ENCODE data around the gene HMG20B.

HMG20B gene

DNA sequence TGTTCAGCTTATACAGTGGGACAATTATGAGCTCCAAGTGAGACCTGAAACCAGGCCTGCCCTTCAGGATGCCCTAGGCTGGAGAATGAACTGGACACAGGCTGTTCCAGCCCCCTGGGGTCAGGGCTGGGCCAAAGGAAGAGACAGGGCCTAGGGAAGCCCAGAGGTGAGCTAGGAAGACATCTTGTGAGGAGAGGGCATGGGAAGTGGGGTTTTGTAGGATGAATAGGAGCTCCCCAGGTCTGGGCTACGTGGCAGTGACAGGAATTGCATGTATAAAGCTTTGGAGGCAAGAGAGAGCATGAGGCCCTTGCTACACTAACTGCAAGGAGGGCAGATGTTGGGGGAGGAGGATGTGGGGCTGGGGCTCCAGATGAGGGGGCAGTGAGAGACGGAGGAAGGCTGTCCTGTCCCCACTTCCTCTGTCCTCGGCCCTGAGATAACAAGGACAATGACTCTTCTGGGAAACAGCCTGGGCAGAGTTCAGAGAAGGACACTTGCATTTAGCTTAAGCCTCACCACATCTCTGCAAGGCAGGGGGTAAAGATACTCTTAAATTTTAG lies 35.4 kb downstream of the HMG20B start:
- no peak for DNase-seq

DNA sequence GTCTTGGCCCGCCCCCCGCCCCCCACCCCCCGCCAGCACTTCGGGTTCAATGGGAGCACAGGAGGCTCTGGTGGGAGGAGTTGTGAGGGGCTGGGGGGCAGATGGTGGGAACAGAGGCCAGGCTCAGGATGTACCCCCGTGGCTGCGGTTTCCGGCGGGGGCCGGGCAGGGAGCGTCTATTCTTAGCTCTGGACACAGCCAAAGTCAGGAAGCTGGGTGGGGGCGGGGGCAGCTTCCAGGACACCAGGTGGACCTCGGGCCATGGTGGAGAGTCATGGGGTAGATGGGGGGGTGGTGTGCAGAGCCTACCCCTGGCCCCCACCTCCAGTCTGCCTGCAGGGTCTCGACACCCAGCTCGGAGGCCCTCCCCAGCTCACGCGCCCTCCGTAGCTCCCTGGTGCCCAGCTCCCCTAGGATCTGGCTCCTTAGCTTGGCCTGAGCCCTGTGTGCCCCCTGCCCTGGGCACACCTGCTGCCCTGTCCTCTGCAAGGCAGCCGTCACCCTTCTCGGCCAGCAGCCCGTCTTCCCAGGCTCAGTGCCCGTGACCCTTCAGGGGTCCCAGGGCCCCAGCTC lies 36.1 kb downstream of the HMG20B start:
- DNase-seq: no peak

DNA sequence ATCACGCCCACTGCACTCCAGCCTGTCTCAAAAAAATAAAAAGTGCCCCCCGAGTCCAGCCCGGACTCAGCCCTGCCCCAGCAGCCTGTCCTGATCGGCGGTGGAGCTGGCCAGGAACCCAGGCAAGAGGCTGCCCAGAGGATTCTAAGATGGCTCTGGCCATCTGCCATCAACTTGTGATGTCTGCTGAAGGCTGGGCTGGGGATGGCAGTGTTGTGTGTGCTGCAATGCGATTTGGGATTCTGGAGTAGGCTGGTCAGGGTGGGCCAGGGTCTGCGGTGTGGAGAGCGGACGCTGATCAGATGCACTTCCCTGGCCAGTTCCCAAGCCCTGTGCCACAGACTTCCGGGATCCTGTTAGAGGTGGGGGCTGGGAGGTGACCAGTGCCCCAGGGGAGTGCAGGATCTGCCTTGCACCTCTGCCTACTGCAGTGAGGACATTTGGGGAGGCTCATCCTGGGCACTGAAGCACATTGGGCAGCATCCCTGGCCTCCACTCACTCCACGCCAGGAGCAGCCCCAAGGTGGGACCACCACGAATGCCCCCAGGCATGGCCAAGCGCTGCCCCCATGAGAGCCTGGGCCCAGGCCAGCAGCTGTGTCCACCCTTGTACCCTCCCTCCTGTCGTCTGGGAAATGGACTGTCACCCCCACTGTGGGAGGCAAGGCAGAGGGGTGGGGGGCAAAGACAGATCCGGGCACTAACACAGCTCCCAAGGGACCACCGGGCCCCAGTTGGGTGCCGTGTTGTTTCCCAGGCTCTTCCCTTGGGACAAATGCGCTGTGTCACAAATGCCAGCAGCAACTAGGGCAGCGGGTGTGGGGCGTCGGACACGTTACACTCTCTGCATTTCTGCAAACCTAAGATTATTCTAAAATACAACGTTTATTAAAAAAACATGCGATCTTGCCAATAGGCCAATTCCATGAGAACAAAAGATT lies 37.3 kb downstream of the HMG20B start:
- no peak for DNase-seq

DNA sequence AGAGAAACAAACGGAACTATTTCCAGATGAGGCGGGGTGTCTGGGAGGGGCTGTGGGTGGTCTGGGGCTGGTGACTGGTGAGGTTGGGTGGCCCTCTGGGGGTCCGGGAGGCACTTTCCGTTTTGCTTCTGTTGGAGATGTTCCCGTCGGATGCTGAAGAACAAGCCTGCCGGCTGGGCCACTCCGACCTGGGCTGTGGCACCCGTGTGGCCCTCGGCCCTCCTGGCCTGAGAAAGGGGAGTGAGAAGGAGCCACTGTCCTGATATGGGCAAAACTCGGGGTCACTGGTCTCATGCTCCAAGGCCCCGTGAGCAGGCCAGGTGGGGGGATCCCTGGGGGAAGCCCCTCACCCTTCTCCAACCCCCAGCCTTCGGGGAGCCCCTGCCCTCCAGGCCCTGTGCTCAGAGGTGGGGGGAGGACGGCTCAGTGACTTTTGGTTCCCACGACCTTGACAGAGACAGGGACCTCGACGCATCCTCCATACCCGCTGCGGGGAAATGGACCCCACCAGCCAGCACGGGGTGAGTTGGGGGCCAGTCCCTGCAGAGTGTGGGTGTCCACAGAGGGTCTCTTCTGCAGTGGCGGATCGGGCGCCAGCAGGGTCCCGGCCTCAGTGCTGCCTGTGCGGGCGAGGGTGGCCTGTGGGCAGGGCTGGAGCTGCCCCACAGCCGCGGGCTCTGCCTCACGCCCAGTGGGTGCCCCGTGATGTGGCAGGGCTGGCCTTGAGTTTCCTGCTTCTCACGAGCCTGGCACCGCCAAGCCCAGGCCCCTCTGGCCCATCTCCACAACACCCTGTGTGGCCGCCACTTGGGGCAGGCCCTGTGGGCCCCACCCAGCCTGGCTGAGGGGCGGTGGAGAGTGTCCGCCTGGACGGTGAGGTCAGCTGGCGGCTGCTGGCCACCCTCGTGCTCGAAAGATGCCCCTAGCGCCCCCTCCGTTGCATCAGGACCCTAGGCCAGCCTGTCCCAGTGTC lies 38.3 kb downstream of the HMG20B start:
- DNase-seq: no peak

DNA sequence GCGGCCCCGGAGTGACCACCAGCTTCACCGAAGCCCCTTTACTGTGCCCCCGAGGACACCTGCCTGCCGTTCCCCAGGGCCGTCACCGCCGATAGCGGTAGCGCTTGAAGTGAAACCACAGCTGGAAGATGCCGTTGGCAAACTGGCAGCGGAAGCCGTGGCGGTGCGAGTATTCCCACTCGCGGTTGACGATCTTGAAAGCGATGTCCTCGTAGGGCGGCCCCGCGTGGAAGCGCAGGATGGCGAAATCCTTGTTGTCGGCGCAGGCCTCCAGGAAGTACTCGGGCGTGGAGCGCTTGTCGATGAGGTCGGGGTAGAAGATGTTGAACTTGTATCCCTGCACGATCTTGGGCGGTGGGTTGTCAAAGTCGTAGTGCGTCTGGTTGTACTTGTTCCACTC lies 39.1 kb downstream of the HMG20B start:
- DNase-seq: no peak

DNA sequence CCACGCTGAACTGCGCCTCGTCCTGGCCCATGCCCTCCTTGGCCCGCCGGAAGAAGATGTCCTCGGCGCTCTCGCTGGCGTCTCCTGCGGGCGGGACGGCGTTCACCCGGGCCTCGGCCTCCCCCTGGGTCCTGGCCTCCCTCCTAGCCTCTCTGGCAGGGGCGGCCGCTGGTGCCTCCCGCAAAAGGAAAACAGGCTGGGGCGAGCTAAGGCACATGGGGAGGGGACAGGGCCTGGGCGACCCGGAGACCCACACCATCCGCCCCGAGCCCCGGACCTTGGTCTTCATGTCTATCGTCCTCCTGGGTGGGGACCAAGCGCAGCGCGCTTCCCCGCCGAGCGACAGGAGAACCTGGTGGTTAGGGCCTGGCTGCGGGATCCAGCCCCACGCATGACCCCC lies 39.6 kb downstream of the HMG20B start:
- no peak for DNase-seq

DNA sequence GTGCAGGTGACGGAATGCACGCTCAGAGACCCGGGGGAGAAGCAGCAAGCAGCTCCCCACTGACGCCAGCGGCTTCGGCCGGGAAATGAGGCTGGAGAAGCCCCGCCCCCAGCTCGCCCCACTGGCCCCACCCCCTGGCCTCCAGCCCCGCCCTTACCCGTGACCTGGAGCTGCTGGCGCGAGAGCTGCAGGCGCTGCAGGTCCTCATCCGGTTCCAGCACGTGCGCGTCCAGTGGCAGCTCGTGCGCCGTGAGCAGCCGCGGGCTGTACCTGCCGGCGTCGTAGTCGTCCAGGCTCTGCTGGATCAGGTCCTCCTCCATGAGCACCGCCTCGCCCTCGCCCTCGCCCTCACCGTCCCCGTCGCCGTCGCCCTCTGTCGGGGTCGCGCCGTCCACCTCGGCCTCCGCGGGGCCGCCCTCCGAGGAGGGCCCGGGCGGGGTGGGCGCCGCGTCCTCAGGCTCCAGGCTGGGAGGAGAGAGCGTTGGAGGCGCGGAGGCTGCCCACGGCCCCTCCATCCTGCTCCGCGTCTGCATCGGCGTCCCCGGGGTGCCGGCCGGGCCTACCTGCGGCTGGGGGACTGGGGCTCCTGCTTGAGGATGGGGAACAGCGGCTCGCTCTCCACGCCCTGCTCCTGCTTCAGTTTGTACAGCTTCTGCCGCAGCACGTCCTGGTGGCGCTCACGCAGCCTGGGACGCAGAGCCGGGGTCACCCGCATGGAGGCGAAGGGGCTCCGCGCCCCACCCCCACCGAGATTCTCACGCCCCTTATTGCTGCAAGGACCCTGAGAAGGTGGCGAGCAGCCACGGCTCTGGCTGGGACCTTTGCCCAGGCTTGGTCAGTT lies 40.4 kb downstream of the HMG20B start:
- DNase-seq: no peak

DNA sequence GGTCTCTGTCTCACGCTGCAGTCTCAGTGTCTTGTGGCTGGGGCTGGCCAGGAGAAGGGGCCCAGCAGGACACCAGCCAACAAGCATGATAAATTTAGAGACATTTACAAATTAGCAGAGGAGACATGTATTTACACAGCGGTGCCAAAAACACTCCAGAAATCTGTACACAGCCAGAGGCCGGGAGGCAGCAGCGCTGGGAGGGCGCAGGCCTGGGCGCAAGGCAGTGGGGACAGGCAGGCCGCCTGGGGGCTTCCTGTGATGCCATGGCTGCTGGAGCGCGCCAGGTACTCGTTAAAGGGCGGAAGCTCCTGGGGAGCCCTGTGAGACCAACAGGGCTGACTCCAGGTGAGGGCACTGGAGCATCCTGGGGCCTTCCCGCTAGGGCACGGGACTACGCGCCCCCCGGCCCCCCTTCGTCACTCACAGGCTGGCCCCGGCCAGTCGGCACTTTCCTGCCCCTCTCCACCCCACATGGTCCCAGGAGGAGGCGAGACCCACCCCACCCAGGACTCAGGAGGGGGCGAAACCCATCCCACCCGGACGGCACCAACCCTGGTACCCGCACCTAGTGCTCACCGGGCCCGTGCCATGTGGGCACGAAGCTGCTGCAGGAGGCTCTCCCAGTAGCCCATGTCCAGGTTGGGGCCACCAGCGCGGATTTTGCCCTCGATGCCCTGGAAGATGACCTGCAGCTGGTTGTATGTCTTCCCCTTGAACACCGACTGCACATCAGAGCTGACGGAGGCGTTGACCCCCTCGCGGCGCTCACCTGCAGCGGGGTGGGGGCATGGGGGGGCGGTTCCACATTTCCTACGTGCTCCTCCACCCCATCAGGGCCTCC lies 41.3 kb downstream of the HMG20B start:
- no peak for DNase-seq

DNA sequence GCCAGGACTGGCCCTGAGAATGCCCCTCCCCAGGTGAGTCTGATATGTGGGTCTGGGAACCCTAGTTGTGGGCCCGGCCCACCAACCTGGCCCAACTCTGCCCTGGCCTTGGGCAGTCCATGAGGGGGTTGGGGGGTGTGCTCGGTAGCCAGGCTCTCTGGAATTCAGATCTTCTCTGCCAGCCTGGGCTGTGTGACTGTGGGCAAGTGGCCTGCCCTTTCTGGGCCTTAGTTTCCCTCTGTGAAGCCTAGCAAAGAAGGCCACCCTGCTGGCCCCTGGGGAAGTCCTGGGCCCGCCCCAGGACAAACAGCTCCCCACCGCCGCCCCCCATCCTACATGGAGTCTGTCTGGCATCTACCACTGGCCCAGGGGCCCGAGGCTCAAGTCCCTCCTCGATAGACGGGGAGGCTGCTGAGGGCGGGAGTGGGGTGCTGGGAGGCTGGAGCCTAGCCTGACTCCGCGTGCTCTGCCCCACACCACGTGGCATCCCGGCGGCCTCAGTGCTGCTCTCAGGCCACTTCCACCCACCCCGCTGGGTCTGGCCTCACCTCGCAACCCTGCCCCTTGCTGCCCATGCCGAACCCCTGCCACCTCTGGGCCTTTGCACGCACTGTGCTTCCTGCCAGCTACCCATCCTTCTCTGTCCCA lies 42.2 kb downstream of the HMG20B start:
- no peak for DNase-seq

DNA sequence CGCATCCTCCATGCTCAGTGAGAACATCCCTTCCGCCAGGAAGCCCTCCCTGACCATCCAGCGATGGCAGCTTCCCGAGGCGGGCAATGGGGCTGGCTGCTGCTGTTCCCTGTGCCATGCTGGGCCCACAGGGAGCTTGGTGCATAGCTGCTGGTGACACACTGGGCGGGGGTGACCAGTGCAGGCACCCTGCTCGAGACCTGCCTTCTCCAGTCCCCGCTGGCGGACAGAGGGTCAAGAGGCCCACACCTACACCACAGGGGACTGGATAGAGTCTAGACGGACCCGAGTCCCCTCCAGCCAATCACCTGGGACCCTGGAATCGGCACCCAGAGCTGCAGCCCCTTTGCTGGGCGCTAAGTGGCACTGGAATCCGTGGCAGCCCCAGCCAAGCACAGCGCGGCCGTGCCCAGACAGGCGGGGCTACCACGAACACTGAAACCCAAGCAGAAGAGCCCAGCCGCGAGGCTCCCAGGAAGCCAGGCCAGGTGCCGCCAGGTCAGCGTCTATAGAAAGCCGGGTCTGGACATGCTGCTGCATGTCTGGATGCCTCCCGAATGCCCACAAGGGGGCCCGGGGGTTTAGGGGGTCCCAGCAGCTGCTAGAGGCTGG lies 42.9 kb downstream of the HMG20B start:
- no peak for DNase-seq

DNA sequence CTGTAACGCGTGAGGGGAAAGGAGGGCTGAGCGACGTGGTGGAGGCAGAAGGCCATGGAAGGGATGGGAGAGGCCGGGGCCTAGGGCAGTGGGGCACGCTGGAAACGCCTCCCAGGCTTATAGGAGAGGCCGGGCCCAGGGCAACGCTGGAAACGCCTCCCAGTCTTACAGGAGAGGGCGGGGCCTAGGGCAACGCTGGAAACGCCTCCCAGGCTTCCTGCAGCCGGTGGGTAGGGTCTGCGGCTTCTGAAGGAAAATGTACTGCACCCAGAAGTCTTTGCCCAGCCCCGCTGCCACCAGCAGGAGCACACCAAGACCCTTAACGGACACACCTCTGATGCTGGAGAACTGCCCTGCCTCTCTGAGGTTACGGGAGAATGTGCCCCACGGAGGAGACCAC lies 44.7 kb downstream of the HMG20B start:
- no peak for DNase-seq

DNA sequence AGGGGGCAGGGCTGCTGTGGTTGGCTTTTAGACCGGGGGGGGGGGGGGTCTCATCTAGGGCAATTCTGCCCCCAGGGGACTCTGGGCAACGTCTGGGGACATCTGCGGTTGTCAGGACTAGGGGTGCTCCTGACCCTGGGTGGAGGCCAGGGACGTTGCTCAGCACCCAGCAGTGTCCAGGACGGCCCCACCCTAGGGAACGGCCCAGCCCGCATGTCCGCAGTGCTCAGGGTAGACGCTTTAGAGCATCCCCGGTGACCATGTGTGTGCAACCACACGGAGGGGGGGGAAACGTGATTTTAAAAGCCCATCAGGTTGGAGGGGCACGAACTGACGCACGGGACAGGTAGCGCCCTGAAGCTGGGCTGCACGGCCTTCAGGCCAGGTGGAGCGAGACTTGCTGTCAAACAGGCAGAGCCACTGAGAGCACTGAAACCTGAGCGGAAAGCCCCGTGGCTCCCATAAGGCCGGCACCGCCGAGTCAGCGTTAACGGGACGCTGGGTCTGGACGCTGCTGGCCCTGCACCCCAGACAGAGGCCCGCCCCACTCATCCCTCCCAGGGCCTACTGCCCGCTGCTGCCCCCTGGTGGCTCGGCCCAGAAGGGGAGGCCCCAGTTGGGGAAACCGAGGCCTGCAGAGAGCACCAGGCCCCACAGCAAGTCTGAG lies 45.5 kb downstream of the HMG20B start:
- DNase-seq: no peak

DNA sequence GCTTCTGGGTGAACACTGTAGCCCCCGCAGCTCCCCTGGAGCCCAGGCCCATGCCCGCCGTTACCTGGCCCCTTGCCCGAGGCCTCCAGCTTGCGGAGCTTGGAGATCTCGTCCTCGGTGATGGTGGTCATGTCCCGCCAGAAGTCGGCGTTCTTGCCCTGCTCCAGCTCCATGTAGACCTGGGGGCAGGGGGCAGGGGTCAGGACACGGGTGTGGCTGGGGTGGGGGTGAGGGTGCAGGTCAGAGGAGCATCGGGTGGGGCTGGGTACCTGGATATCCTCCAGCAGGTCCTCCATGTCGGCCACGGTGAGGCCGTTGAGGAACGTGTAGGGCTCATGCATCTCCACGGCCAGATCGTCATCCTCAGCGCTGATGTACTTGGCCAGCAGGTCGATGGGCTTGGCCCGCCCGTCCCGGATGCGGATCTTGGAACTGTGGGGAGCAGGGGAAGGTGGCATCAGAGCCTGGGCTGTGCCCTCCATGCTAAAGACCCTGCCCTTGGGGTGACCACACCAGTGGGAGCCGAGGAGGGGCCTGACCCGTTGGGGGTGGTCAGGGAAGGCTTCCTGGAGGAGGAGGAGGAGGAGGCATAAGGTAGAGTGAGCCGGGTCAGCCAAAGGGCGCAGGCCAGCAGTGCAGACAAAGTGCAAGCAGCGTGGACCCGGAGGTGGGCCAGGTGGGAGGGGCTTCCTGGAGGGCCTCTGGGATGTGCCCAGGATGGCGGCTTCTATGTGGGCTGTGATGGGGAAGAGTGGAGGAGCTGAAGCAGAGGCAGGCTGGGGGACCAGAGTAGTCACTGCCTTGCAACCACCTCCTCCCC lies 46.3 kb downstream of the HMG20B start:
- no peak for DNase-seq

DNA sequence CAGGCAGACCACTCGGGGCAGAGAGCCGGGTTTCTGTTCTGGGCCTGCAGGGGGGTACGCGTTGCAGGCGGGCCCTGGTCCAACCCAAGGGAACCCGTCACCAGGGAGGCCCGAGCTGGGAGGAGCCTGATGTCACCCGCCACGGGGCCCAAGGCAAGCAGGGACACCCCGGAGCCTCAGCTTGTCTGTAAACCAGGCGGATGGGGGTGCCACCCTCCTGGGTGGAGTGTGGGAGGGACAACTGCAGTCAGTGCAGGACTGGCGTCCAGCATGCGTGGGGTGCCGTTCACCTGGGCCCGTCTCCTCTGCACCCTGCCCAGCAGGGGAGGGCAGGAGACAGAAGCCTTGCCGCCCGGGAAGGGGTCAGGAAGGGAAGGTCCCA lies 46.9 kb downstream of the HMG20B start:
- no peak for DNase-seq

DNA sequence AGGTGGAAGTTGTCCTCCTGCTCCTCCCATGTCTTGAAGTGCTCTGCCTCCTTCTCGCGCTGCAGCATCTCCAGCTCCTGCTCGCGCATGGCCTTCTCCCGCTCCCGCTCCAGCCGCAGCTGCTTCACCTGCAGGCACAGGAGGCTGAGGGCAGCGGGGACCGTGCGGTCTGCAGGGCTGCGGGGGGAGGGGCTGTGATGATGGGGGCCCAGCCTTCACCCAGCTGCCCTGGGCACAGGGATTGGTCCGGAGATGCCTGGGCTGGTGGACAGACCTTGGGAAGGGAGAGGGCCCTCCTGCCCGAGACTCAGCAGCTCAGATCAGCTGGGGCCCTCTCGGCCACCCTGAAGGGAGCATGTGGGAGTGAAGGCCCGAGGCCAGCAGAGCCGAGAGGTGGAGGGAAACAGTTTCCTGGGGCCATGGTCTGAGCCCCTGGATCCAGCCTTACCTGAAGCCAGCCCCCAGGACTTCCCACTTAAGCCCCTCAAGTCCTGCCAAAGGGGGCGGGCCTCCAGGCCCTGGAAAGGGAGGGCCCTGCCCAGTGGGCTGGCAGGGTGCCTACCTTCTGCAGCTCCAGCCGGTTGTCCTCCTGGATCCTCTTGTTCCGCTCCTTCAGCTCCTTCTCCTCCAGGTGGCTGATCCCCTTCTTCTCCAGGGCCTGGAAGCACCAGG lies 47.5 kb downstream of the HMG20B start:
- no peak for DNase-seq

DNA sequence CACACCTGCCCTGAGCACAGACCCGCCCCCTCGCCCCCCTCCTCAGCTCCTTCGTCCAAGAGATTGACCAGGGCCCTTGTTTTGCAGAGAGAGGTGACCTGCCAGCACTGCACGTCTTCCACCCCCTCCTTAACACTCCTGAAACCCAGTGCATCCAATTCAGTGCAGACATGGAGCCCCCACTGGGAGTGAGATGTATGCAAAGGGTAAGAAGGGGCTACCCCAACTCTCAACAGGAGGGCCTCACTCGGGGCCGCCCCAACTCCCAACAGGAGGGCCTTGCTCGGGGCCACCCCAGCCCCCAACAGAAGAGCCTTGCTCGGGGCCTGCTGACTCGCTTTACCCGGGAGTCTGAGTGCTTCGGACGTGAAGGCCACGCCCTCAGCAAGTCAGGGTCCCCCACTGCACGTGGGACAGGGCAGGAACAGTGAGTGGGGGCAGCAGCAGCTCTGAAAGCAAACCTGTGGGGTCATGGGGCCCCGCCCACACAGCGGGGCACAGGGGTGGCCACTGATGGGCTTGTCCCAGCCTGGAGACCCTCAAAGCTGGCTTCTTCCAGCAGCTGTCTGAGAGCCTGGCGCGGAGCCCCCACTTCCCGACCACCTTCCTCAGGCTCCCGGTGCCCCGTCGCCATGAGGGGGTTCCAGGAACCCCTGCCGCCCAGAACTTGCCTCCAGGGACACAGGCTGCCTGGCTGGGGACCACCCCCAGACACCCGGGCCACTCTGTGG lies 48.2 kb downstream of the HMG20B start:
- DNase-seq: no peak

DNA sequence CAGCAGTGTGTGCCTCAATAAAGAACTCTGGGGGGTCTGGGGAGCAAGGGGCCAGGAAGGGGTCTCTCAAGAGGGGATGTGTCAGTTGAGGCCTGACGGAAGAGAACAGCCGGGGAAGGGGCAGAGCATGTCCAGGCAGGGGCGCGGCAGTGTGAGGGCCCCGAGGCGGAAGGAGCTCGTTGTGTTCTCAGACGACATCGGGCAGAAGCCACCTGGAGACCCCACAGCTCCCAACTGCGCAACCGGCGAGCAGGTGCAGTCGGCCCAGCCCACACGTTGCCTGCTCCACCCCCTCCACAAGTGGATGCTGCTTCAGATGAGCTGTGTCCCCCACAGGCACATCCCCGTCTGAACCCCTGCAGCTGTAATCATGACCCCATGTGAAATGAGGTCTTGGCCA lies 48.9 kb downstream of the HMG20B start:
- no peak for DNase-seq
